ENCODE measurements around the gene ETV2.
"Not testable (repeated sequence)": the region's sequence is repeated elsewhere in the genome, so short reads cannot be mapped to it uniquely, and the experiment has no call there.

Gene ETV2

GRCh38 chr19:35661995-35662340 is 20.4 kb downstream of the ETV2 start:
- no peak for DNase-seq

GRCh38 chr19:35663981-35664380 is 22.4 kb downstream of the ETV2 start:
- DNase-seq, result no peak

- no peak for DNase-seq
These were observed 23.6 kb downstream of the ETV2 start for GRCh38 chr19:35665157-35665556.

DNA sequence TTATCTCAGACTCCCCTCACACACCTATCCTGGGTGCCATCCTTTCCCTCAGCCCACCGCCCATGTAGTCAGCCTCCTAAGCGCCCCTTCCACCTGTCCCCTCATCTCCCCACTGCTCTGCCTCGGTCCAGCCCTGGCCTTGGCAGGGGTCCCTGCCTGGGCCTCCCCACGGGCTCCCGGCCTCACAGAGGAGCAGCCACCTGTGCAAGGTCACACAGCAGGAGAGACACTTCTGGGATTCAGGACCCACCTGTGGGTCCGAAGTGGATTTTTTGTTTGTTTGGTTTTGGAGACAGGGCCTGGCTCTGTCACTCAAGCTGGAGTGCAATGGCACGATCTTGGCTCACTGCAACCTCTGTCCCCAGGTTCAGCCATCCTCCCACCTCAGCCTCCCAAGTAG is 24.1 kb downstream of the ETV2 start:
- DNase-seq, result no peak

- DNase-seq, result no peak
These were observed 24.8 kb downstream of the ETV2 start, which contains the start of gene UPK1A for GRCh38 chr19:35666251-35666913. Gene UPK1A (plus strand): TSS chr19:35666517. CDS start chr19:35666813, 296 bp downstream.

DNA sequence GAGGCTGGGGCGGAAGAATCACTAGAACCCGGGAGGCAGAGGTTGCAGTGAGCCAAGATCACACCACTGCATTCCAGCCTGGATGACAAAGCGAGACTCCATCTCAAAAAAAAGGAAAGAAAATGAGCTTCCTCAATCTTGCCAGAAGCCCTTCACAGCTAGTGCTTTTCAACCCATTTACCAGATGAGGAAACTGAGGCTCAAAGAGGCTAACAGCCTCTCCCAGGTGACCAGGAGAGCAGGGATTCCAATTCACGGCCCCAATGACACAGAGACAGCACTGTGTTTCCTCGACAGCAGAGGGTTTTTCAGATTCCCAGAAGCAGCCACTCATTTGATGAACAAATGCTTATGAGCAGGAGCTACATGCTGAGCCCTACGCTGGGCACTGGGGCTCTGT is 28.0 kb downstream of the ETV2 start:
- DNase-seq, result no peak

- no peak for DNase-seq
These were observed 28.4 kb downstream of the ETV2 start for GRCh38 chr19:35669974-35670373.

DNA sequence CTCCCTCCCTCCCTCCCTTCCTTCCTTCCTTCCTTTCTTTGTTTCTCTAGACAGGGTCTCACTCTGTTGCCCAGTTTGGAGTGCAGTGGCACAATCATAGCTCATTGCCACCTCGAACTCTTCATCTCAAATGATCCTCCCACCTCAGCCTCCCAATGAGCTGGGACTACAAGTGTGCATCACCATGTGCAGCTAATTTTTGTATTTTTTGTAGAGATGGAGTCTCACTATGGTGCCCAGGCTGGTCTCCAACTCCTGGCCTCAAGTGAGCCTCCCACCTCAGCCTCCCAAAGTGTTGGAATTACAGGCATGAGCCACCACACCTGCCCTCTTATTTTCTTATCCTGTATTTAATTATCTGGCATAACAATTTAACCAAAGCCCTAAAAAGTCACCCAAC is 29.1 kb downstream of the ETV2 start:
- no peak for DNase-seq

- DNase-seq, result no peak
These were observed 30.3 kb downstream of the ETV2 start for GRCh38 chr19:35671818-35672217.

GRCh38 chr19:35673121-35673804 is 31.7 kb downstream of the ETV2 start:
- peak; percentile 75 for DNase-seq

- no peak for DNase-seq
These were observed 34.1 kb downstream of the ETV2 start for GRCh38 chr19:35675589-35676140.

DNA sequence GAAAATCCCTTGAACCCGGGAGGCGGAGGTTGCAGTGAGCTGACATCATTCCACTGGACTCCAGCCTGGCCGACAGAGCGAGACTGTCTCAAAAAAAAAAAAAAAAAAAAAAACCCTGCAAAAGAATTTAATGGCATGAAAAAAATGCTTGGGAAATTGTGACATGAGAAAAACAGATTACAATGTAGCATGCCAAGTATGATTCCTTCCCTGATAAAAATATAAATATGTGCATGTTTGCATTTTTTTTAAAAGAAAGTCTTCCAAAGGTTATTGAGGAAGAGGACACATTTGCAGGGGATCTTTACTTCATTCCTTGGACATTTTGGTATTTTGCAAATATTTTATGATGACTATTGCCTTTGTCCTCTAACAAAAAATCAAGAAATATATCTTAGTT is 48.3 kb downstream of the ETV2 start:
- DNase-seq, result no peak

- DNase-seq, result not testable (repeated sequence)
These were observed 49.6 kb downstream of the ETV2 start for GRCh38 chr19:35691106-35691505.

GRCh38 chr19:35692010-35692409 is 50.5 kb downstream of the ETV2 start:
- no peak for DNase-seq

GRCh38 chr19:35693422-35693821 is 51.9 kb downstream of the ETV2 start:
- DNase-seq, result no peak

DNA sequence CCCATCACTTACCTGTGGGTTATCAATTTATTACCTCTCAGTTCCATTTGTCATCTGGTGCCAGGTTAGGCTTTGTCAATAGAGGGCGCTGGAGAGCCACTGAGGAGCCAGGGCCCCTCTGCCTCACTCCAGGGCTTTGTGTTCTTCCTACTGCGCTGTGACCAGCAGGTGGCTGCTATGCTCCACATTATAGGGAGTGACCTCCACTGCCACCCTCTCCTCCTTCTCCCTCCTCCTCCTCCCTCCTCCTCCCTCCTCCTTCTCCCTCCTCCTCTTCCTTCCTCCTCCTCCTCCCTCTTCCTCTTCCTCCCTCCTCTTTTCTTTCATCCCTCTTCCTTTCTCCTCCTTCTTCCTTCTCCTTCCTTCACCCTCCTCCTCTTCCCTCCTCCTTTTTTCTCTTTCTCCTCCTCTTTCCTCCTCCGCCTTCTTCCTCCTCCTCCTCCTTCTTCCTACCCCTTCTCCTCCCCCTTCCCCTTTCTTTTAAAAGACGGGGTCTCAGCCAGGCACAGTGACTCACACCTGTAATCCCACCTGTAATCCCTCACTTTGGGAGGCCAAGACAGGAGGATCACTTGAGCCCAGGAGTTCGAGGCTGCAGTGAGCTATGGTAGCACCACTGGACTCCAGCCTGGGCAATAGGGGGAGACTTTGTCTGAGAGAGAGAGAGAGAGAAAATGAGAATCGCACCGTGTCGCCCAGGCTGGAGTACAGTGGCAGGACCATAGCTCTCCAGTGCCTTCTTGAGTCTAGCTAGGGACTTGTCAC is 52.5 kb downstream of the ETV2 start:
- DNase-seq, result peak; percentile 94

Measured in activated CD8-positive, alpha-beta memory T cell treated with anti-CD3 and anti-CD28 coated beads, Interleukin-2, amount 50 U/mL, for 48 hours (primary cell).